B cell (primary cell): Measurements from ENCODE around the gene CPEB2.

ENCODE experiments used
- CTCF ChIP-seq: fragments of 200-600 bp; IDR thresholded peaks from one replicate; pipeline ENCODE4 v1.8.0; 2022; ENCODE audit warnings: antibody characterized with exemption, mild to moderate bottlenecking
- EZH2 ChIP-seq: IDR thresholded peaks from 2 replicates; pipeline ENCODE4 v1.6.1; 2012; ENCODE audit warnings: borderline replicate concordance, low read depth, mild to moderate bottlenecking, moderate library complexity, low read length; ENCODE audit not compliant: insufficient read depth, poor library complexity, severe bottlenecking

GRCh38 chr4:15104825-15105224 is 102.5 kb downstream of the CPEB2 start:
- TF ChIP-seq CTCF (no peak), EZH2 (no peak)
